ENCODE data around the gene ARL9. TPM values are rescaled to one million over a fixed set of nuclear protein-coding genes. Genes with fewer than 3 reads are reported as not detected.

Gene ARL9
- total RNA-seq, 1 experiment from 2014 or later = not detected

GRCh38 chr4:56468097-56468422 lies 37.5 kb upstream of the ARL9 start:
- H3K4me3 Mint-ChIP-seq = peak overlapping the region; percentile 95 to 97
- no peak overlapping the region for H3K23ac ChIP-seq (ENCODE audit: insufficient read length, low read depth, low read length)
- H3K79me1 ChIP-seq (ENCODE audit: insufficient read depth, low read depth, low read length, poor library complexity, severe bottlenecking) = peaks cover 2% of the 10 kb centered on the region
- peaks cover 0 to 4% of the 10 kb centered on the region in 2 experiments; a peak in 1 of 5 replicates for H3K9me3 Mint-ChIP-seq
- no peak overlapping the region for H2BK12ac ChIP-seq (ENCODE audit: insufficient read length, low read depth, low read length)
- peaks cover 10% of the 10 kb centered on the region; the same call in 1 of the 2 replicates for H3K79me2 ChIP-seq (ENCODE audit: insufficient read depth, low read length)
- WGBS (ENCODE audit: extremely low coverage, insufficient read length, low lambda C conversion rate) = no CpG with 5 or more reads among the region's 10 CpGs
- H3K27me3 ChIP-seq (ENCODE audit: insufficient read depth, low read length) = no peaks in the 10 kb centered on the region
- peaks cover 18 to 39% (median 30%) of the 10 kb centered on the region in 3 experiments for H3K36me3 Mint-ChIP-seq (ENCODE audit: insufficient read depth in 1 of 3, low read depth in 3 of 3)
- peak overlapping the region; percentile 89 for H3K4me2 ChIP-seq (ENCODE audit: insufficient read depth, insufficient read length, low read length)
- H3K9me3 ChIP-seq (ENCODE audit: control insufficient read depth, low read depth, low read length) = no peaks in the 10 kb centered on the region
- peaks cover 28 to 35% of the 10 kb centered on the region in 2 experiments for H3K4me1 Mint-ChIP-seq
- H3K27ac Mint-ChIP-seq = peak overlapping the region; percentile 97 to 98 (median 98)
- DNase-seq = no peak
- no peaks in the 10 kb centered on the region for H4K20me1 ChIP-seq (ENCODE audit: control insufficient read depth, insufficient read depth, insufficient read length)
- H3K23me2 ChIP-seq (ENCODE audit: insufficient read length, low read depth, low read length, poor library complexity, severe bottlenecking) = peaks cover 9% of the 10 kb centered on the region
- no peak overlapping the region for H2AK5ac ChIP-seq (ENCODE audit: insufficient read length, low read length)
- H3K4ac ChIP-seq (ENCODE audit: low read depth, low read length) = no peak overlapping the region
- no peak overlapping the region for H3K18ac ChIP-seq (ENCODE audit: insufficient read length, low read depth, low read length)
- no peak overlapping the region for H2BK120ac ChIP-seq (ENCODE audit: low read depth, low read length, poor library complexity, severe bottlenecking)
- H2BK20ac ChIP-seq (ENCODE audit: low read depth, low read length, poor library complexity, severe bottlenecking) = no peak overlapping the region
- H3K56ac ChIP-seq (ENCODE audit: insufficient read length, low read depth, low read length) = no peak overlapping the region
- H3T11ph ChIP-seq (ENCODE audit: low read length) = no peak overlapping the region
- H2BK5ac ChIP-seq (ENCODE audit: insufficient read length, low read length) = no peak overlapping the region
- no peak overlapping the region for H4K5ac ChIP-seq (ENCODE audit: insufficient read length, low read depth, low read length)
- no peaks in the 10 kb centered on the region for H3K4me1 ChIP-seq (ENCODE audit: insufficient read depth, low read length)
- no peak overlapping the region for H4K8ac ChIP-seq (replicated peaks; ENCODE audit: insufficient read length, low read depth, low read length)
- no peak overlapping the region for H2BK15ac ChIP-seq (ENCODE audit: low read depth, low read length)
- no peak for TF ChIP-seq CTCF (conservative IDR thresholded peaks at IDR 0.05)
- H3K9ac ChIP-seq (ENCODE audit: extremely low read depth, insufficient read length, low read length) = peak overlapping the region; percentile 95
- peak overlapping the region; percentile 3 for H2AFZ ChIP-seq (ENCODE audit: low read length)
- no peak overlapping the region for H4K91ac ChIP-seq (ENCODE audit: insufficient read length, low read depth, low read length)
- peak overlapping the region; percentile 1 for H3K27ac ChIP-seq (ENCODE audit: insufficient read length, low read depth, low read length)
- no peak overlapping the region for H3K14ac ChIP-seq (ENCODE audit: insufficient read depth, low read length)
- H3K27me3 Mint-ChIP-seq (ENCODE audit: low read depth) = peaks cover 2% of the 10 kb centered on the region; the same call in 1 of the 2 replicates

All from H9 (cell line).